ENCODE measurements around the gene GSTT2B. TPM values are rescaled to one million over a fixed set of nuclear protein-coding genes. Genes with fewer than 3 reads are reported as not detected.
A peak's percentile ranks its signal among the peaks of the same experiment; 100 is the strongest.
"Not testable (repeated sequence)": the region's sequence is repeated elsewhere in the genome, so short reads cannot be mapped to it uniquely, and the experiment has no call there.

GSTT2B gene
- total RNA-seq, 1 donor from 2014 or later: not detected

- peaks cover 2% of the 10 kb centered on the region for H3K4me1 Mint-ChIP-seq (ENCODE audit: unreplicated experiment)
- H3K9me3 Mint-ChIP-seq (ENCODE audit: unreplicated experiment): no peaks in the 10 kb centered on the region
- H3K4me3 Mint-ChIP-seq (ENCODE audit: unreplicated experiment): no peak overlapping the region
- peaks cover 17% of the 10 kb centered on the region for H3K36me3 Mint-ChIP-seq (ENCODE audit: unreplicated experiment)
- no peaks in the 10 kb centered on the region for H3K27me3 Mint-ChIP-seq (ENCODE audit: unreplicated experiment)
- no peak for DNase-seq (ENCODE audit: extremely low spot score, unreplicated experiment)
- TF ChIP-seq CTCF (IDR thresholded peaks at IDR 0.05): no peak
- no peak overlapping the region for H3K27ac Mint-ChIP-seq (ENCODE audit: unreplicated experiment)
Measured at GRCh38 chr22:23970816-23971486, 10.0 kb upstream of the GSTT2B start.

GRCh38 chr22:23970201-23970641 lies 9.2 kb upstream of the GSTT2B start:
- H3K27ac Mint-ChIP-seq (ENCODE audit: unreplicated experiment): no peak overlapping the region
- no peaks in the 10 kb centered on the region for H3K27me3 Mint-ChIP-seq (ENCODE audit: unreplicated experiment)
- H3K9me3 Mint-ChIP-seq (ENCODE audit: unreplicated experiment): no peaks in the 10 kb centered on the region
- no peak for TF ChIP-seq CTCF (IDR thresholded peaks at IDR 0.05)
- H3K4me3 Mint-ChIP-seq (ENCODE audit: unreplicated experiment): no peak overlapping the region
- no peak for DNase-seq (ENCODE audit: extremely low spot score, unreplicated experiment)
- H3K4me1 Mint-ChIP-seq (ENCODE audit: unreplicated experiment): peaks cover 2% of the 10 kb centered on the region
- H3K36me3 Mint-ChIP-seq (ENCODE audit: unreplicated experiment): peaks cover 17% of the 10 kb centered on the region

- no peaks in the 10 kb centered on the region for H3K27me3 Mint-ChIP-seq (ENCODE audit: unreplicated experiment)
- no peak for DNase-seq (ENCODE audit: extremely low spot score, unreplicated experiment)
Measured at GRCh38 chr22:23969071-23969470, 8.1 kb upstream of the GSTT2B start.

GRCh38 chr22:23966568-23966967 lies 5.6 kb upstream of the GSTT2B start, which contains the start of gene DDTL:
DDTL (plus strand) TSS chr22:23966888; CDS start chr22:23966915, 27 bp downstream.
- not testable (repeated sequence) for H3K4me3 Mint-ChIP-seq (ENCODE audit: unreplicated experiment); H3K27me3 Mint-ChIP-seq (ENCODE audit: unreplicated experiment); H3K4me1 Mint-ChIP-seq (ENCODE audit: unreplicated experiment); DNase-seq (ENCODE audit: extremely low spot score, unreplicated experiment); H3K9me3 Mint-ChIP-seq (ENCODE audit: unreplicated experiment); H3K27ac Mint-ChIP-seq (ENCODE audit: unreplicated experiment)
- H3K36me3 Mint-ChIP-seq (ENCODE audit: unreplicated experiment): peaks cover 14% of the 10 kb centered on the region

More at GRCh38 chr22:23969071-23969470, 8.1 kb upstream of the GSTT2B start:
- Mint-ChIP-seq H3K36me3 (ENCODE audit: unreplicated experiment) (peaks cover 17% of the 10 kb centered on the region), H3K4me3 (ENCODE audit: unreplicated experiment) (no peak overlapping the region), H3K27ac (ENCODE audit: unreplicated experiment) (no peak overlapping the region), H3K9me3 (ENCODE audit: unreplicated experiment) (no peaks in the 10 kb centered on the region), H3K4me1 (ENCODE audit: unreplicated experiment) (peaks cover 2% of the 10 kb centered on the region)
- TF ChIP-seq CTCF (IDR thresholded peaks at IDR 0.05): no peak

GRCh38 chr22:23966094-23966493 lies 5.1 kb upstream of the GSTT2B start:
- not testable (repeated sequence) for DNase-seq (ENCODE audit: extremely low spot score, unreplicated experiment); H3K4me1 Mint-ChIP-seq (ENCODE audit: unreplicated experiment); H3K4me3 Mint-ChIP-seq (ENCODE audit: unreplicated experiment); H3K27me3 Mint-ChIP-seq (ENCODE audit: unreplicated experiment); H3K27ac Mint-ChIP-seq (ENCODE audit: unreplicated experiment); H3K9me3 Mint-ChIP-seq (ENCODE audit: unreplicated experiment)
- peaks cover 11% of the 10 kb centered on the region for H3K36me3 Mint-ChIP-seq (ENCODE audit: unreplicated experiment)

- H3K4me1 Mint-ChIP-seq (ENCODE audit: unreplicated experiment); H3K27ac Mint-ChIP-seq (ENCODE audit: unreplicated experiment); H3K27me3 Mint-ChIP-seq (ENCODE audit: unreplicated experiment); H3K4me3 Mint-ChIP-seq (ENCODE audit: unreplicated experiment); H3K9me3 Mint-ChIP-seq (ENCODE audit: unreplicated experiment); H3K36me3 Mint-ChIP-seq (ENCODE audit: unreplicated experiment): not testable (repeated sequence)
- DNase-seq (ENCODE audit: extremely low spot score, unreplicated experiment): peak; percentile 87
- TF ChIP-seq CTCF (IDR thresholded peaks at IDR 0.05): peak; percentile 82
Measured at GRCh38 chr22:23956301-23956900, 4.6 kb downstream of the GSTT2B start.

GRCh38 chr22:23955886-23956285 lies 5.1 kb downstream of the GSTT2B start:
- H3K4me1 Mint-ChIP-seq (ENCODE audit: unreplicated experiment); H3K27ac Mint-ChIP-seq (ENCODE audit: unreplicated experiment); H3K36me3 Mint-ChIP-seq (ENCODE audit: unreplicated experiment); H3K27me3 Mint-ChIP-seq (ENCODE audit: unreplicated experiment); H3K9me3 Mint-ChIP-seq (ENCODE audit: unreplicated experiment); H3K4me3 Mint-ChIP-seq (ENCODE audit: unreplicated experiment); DNase-seq (ENCODE audit: extremely low spot score, unreplicated experiment): not testable (repeated sequence)

- not testable (repeated sequence) for H3K9me3 Mint-ChIP-seq (ENCODE audit: unreplicated experiment); H3K27me3 Mint-ChIP-seq (ENCODE audit: unreplicated experiment); DNase-seq (ENCODE audit: extremely low spot score, unreplicated experiment); H3K36me3 Mint-ChIP-seq (ENCODE audit: unreplicated experiment); H3K4me1 Mint-ChIP-seq (ENCODE audit: unreplicated experiment); H3K27ac Mint-ChIP-seq (ENCODE audit: unreplicated experiment); H3K4me3 Mint-ChIP-seq (ENCODE audit: unreplicated experiment)
Measured at GRCh38 chr22:23954991-23955305, 6.0 kb downstream of the GSTT2B start.
